Kidney (tissue), 14 donors: ENCODE data around the gene ZNF37A. TPM values are rescaled to one million over a fixed set of nuclear protein-coding genes. Genes with fewer than 3 reads are reported as not detected.
"Not testable (repeated sequence)": the region's sequence is repeated elsewhere in the genome, so short reads cannot be mapped to it uniquely, and the experiment has no call there.

Experiments
- DNase-seq, 5 donors: peaks; one replicate each; pipeline ENCODE4 v3.0.0-alpha.2; 2013 to 2020
- FAIRE-seq: peaks from 2 replicates; lab custom pipeline; 2012; peaks lifted over from hg19 to GRCh38; lab: Jason Lieb, UNC
- H3K27ac ChIP-seq, 2 donors: one replicate each; pipeline ENCODE4 v1.7.0; 2013; ENCODE audit warnings: low read depth in 2 of 2, low read length in 2 of 2, inconsistent platforms in 1 of 2
- H3K27me3 ChIP-seq: one replicate; pipeline ENCODE4 v1.7.1; 2013; ENCODE audit warnings: low read length, inconsistent platforms; ENCODE audit not compliant: control insufficient read depth, insufficient read depth
- H3K36me3 ChIP-seq, 3 donors: one replicate each; pipeline versions ENCODE4 v1.7.0 to v1.7.1; 2013; ENCODE audit warnings: low read length in 3 of 3, control low read depth in 1 of 3, inconsistent platforms in 1 of 3; ENCODE audit not compliant: insufficient read depth in 3 of 3, control insufficient read depth in 2 of 3
- H3K4me1 ChIP-seq, 3 donors: one replicate each; pipeline versions ENCODE4 v1.7.0 to v1.7.1; 2013; ENCODE audit warnings: low read length in 3 of 3, inconsistent platforms in 1 of 3, low read depth in 1 of 3; ENCODE audit not compliant: control insufficient read depth in 2 of 3, insufficient read depth in 2 of 3
- H3K4me3 ChIP-seq, 3 donors: one replicate each; pipeline versions ENCODE4 v1.7.0 to v1.8.1; 2013; ENCODE audit warnings: low read length in 3 of 3, control low read depth in 1 of 3, inconsistent platforms in 1 of 3
- H3K9ac ChIP-seq, 3 donors: one replicate each; pipeline versions ENCODE4 v1.7.0 to v1.7.1; 2013; ENCODE audit warnings: low read length in 3 of 3, control low read depth in 1 of 3, inconsistent platforms in 1 of 3
- H3K9me3 ChIP-seq, 3 donors: one replicate each; pipeline versions ENCODE4 v1.7.0 to v1.7.1; 2013; ENCODE audit warnings: low read length in 3 of 3, control low read depth in 1 of 3, inconsistent platforms in 1 of 3; ENCODE audit not compliant: control insufficient read depth in 2 of 3, insufficient read depth in 1 of 3
- intact Hi-C: fragments of 100-400 bp; cut with DNase I; formaldehyde crosslinking; loops from one replicate; pipeline ENCODE4 v1.11.1; 2022
- polyA plus RNA-seq: library from polyadenylated mRNA; stranded (reverse); fragments of 350-450 nt; fragmentation: Illumina TruSeq; extraction: RNeasy Lipid Tissue Mini Kit (QIAGEN cat#74804); gene quantifications from one replicate; pipeline ENCODE4 v1.2.3, GENCODE V29; 2014; ENCODE audit warnings: low read depth, low replicate concordance; ENCODE audit not compliant: insufficient read depth
- total RNA-seq: library from RNA; stranded (reverse); fragmentation: NEBNext Ultra II Directional; extraction: Animal tissue kit (Norgen Biotek cat#: 25700); gene quantifications from one replicate; pipeline ENCODE4 v1.2.1, GENCODE V29; 2021
- TF ChIP-seq, protein P1 (sequence below): IDR thresholded peaks from 3 replicates; pipeline ENCODE4 v1.5.1; 2012; ENCODE audit warnings: mild to moderate bottlenecking, moderate library complexity, borderline replicate concordance; ENCODE audit not compliant: insufficient read depth; ENCODE audit errors: extremely low read depth
- donor health status: control.
- donor health status: control.
- donor health status: control.
- donor health status: control.
- donor health status: control.
- donor health status: DM: yes; HTN: yes; CAD: no.
- donor health status: Normal renal cell carcinoma (clear cell type).

Gene ZNF37A
- total and polyA plus RNA-seq, 2 donors from 2014 or later, result 4.0 to 18.8 TPM

GRCh38 chr10:38050212-38050611 lies 43.9 kb upstream of the ZNF37A start:
- TF ChIP-seq, protein P1, sequence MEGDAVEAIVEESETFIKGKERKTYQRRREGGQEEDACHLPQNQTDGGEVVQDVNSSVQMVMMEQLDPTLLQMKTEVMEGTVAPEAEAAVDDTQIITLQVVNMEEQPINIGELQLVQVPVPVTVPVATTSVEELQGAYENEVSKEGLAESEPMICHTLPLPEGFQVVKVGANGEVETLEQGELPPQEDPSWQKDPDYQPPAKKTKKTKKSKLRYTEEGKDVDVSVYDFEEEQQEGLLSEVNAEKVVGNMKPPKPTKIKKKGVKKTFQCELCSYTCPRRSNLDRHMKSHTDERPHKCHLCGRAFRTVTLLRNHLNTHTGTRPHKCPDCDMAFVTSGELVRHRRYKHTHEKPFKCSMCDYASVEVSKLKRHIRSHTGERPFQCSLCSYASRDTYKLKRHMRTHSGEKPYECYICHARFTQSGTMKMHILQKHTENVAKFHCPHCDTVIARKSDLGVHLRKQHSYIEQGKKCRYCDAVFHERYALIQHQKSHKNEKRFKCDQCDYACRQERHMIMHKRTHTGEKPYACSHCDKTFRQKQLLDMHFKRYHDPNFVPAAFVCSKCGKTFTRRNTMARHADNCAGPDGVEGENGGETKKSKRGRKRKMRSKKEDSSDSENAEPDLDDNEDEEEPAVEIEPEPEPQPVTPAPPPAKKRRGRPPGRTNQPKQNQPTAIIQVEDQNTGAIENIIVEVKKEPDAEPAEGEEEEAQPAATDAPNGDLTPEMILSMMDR, result no peak
- H3K9me3 ChIP-seq, result peaks cover 3 to 23% (median 15%) of the 10 kb centered on the region in 3 donors
- intact Hi-C loops, result no loop called here
- H3K27ac ChIP-seq, result no peak overlapping the region
- H3K27me3 ChIP-seq, result no peaks in the 10 kb centered on the region
- H3K4me3 ChIP-seq, result no peak overlapping the region
- no peak overlapping the region for H3K9ac ChIP-seq
- peaks cover 10 to 37% (median 15%) of the 10 kb centered on the region in 3 donors for H3K36me3 ChIP-seq
- DNase-seq (no peak), FAIRE-seq (no peak)
- no peaks in the 10 kb centered on the region for H3K4me1 ChIP-seq

DNA sequence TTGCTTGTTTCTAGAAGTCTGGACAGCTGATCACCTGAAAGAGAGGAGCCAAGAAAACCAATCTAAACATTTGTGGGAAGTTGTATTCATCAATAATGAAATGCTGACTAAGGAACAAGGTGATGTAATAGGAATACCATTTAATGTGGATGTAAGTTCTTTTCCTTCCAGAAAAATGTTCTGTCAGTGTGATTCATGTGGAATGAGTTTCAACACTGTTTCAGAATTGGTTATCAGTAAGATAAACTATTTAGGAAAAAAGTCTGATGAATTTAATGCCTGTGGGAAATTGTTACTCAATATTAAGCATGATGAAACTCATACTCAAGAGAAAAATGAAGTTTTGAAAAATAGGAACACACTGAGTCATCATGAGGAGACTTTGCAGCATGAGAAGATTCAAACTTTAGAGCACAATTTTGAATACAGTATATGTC lies 39.8 kb upstream of the ZNF37A start:
- Histone ChIP-seq H3K9ac (no peak overlapping the region), H3K4me1 (no peaks in the 10 kb centered on the region), H3K36me3 (peaks cover 17 to 48% (median 29%) of the 10 kb centered on the region in 3 donors), H3K9me3 (peaks cover 7 to 47% (median 25%) of the 10 kb centered on the region in 3 donors), H3K4me3 (no peak overlapping the region), H3K27me3 (no peaks in the 10 kb centered on the region), H3K27ac (no peak overlapping the region)
- no peak for FAIRE-seq
- DNase-seq, result no peak
- TF ChIP-seq, protein P1, result no peak
- intact Hi-C loops, result no loop called here

DNA sequence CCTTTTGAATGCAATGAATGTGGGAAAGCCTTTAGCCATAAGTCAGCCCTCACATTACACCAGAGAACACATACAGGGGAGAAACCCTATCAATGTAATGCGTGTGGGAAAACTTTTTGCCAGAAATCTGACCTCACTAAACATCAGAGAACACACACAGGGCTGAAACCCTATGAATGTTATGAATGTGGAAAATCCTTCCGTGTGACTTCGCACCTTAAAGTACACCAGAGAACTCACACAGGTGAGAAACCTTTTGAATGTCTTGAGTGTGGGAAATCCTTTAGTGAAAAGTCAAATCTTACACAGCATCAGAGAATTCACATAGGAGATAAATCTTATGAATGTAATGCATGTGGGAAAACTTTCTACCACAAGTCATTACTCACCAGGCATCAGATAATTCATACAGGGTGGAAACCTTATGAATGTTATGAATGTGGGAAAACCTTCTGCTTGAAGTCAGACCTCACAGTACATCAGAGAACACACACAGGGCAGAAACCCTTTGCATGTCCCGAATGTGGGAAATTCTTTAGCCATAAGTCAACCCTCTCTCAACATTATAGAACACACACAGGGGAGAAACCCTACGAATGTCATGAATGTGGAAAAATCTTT lies 38.8 kb upstream of the ZNF37A start:
- Histone ChIP-seq H3K36me3 (peaks cover 17 to 44% (median 29%) of the 10 kb centered on the region in 3 donors), H3K9me3 (peaks cover 8 to 47% (median 24%) of the 10 kb centered on the region in 3 donors)

GRCh38 chr10:38069663-38070062 lies 24.5 kb upstream of the ZNF37A start:
- FAIRE-seq, H3K27me3 ChIP-seq, intact Hi-C loops, H3K27ac ChIP-seq, DNase-seq, H3K4me1 ChIP-seq, H3K36me3 ChIP-seq, H3K9me3 ChIP-seq, H3K4me3 ChIP-seq, H3K9ac ChIP-seq: not testable (repeated sequence)

More for the DNA sequence above, 38.8 kb upstream of the ZNF37A start:
- H3K27ac ChIP-seq, H3K27me3 ChIP-seq, DNase-seq, intact Hi-C loops, H3K4me1 ChIP-seq, H3K9ac ChIP-seq, FAIRE-seq: not testable (repeated sequence)
- peak overlapping the region in 1 of 3 donors; percentile 11 for H3K4me3 ChIP-seq
